HL-60 (cell line): Measurements from ENCODE around the gene HOXA7.

Source experiments
- CTCF ChIP-seq: IDR thresholded peaks from one replicate; pipeline ENCODE4 v1.5.1; 2011; ENCODE audit warnings: low read length, control low read depth, inconsistent platforms; ENCODE audit not compliant: insufficient read depth
- GABPA ChIP-seq: IDR thresholded peaks from 2 replicates; pipeline ENCODE4 v1.6.1; 2012; ENCODE audit warnings: low read depth

GRCh38 chr7:27128034-27128433 lies 28.4 kb downstream of the HOXA7 start:
- no peak for TF ChIP-seq GABPA
- TF ChIP-seq CTCF: no peak
